Neural cell (in vitro differentiated cells): ENCODE data around the gene RYR2.

Source experiments
- EZH2 ChIP-seq: fragments of 200-600, 300-800 bp; shearing (Covaris generic), sonication (generic); IDR thresholded peaks from 2 replicates; pipeline ENCODE4 v1.6.1; 2014; ENCODE audit warnings: antibody characterized with exemption, low read length, borderline replicate concordance, mild to moderate bottlenecking; ENCODE audit not compliant: insufficient read depth, poor library complexity, severe bottlenecking
- POLR2AphosphoS5 ChIP-seq: IDR thresholded peaks from 2 replicates; pipeline ENCODE4 v1.6.1; 2012
- RAD21 ChIP-seq: fragments of 450-650 bp; conservative IDR thresholded peaks from 2 replicates; pipeline ENCODE4 v1.6.1; 2014; ENCODE audit warnings: antibody characterized with exemption, mild to moderate bottlenecking, moderate library complexity
- TAF1 ChIP-seq: IDR thresholded peaks from 2 replicates; pipeline ENCODE4 v1.6.1; 2012; ENCODE audit warnings: low read depth
- TF ChIP-seq, protein P1 (sequence below): fragments of 450-650 bp; IDR thresholded peaks from 2 replicates; pipeline ENCODE4 v1.5.1; 2014; ENCODE audit warnings: antibody characterized with exemption, mild to moderate bottlenecking, moderate library complexity; ENCODE audit not compliant: poor library complexity, severe bottlenecking

DNA sequence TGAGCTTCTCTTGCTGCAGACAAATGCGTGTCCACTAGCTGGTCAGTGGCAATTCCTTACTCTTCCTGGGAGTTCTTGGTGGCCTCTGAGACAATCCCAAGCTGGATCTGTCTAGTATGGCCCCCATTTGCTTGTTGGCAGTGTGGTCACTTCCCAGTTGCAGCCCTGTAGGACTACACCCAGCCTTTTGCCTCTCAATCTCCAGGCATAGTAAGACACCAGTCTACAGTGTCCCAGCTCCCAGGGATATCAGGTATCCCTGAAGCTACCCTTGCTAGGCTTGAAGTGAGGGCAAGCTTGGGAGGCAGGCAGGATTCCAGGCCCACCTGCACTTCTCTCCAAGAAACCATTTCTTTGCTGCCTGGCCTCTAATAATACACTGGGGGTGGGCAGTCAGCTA lies 316.6 kb downstream of the RYR2 start:
- TF ChIP-seq, protein P1, sequence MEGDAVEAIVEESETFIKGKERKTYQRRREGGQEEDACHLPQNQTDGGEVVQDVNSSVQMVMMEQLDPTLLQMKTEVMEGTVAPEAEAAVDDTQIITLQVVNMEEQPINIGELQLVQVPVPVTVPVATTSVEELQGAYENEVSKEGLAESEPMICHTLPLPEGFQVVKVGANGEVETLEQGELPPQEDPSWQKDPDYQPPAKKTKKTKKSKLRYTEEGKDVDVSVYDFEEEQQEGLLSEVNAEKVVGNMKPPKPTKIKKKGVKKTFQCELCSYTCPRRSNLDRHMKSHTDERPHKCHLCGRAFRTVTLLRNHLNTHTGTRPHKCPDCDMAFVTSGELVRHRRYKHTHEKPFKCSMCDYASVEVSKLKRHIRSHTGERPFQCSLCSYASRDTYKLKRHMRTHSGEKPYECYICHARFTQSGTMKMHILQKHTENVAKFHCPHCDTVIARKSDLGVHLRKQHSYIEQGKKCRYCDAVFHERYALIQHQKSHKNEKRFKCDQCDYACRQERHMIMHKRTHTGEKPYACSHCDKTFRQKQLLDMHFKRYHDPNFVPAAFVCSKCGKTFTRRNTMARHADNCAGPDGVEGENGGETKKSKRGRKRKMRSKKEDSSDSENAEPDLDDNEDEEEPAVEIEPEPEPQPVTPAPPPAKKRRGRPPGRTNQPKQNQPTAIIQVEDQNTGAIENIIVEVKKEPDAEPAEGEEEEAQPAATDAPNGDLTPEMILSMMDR = no peak
- no peak for TF ChIP-seq POLR2AphosphoS5
- no peak for TF ChIP-seq RAD21
- TF ChIP-seq EZH2 = no peak
- no peak for TF ChIP-seq TAF1
